TTC549 (cell line): Measurements from ENCODE around the gene MICB.

Experiments used
- FAIRE-seq: peaks from 2 replicates; lab custom pipeline; 2012; peaks lifted over from hg19 to GRCh38; lab: Jason Lieb, UNC

MICB gene

DNA sequence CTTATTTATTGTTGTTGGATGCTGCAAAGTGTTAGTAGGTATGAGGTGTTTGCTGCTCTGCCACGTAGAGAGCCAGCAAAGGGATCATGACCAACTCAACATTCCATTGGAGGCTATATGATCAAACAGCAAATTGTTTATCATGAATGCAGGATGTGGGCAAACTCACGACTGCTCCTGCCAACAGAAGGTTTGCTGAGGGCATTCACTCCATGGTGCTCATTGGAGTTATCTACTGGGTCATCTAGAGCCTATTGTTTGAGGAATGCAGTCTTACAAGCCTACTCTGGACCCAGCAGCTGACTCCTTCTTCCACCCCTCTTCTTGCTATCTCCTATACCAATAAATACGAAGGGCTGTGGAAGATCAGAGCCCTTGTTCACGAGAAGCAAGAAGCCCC is 12.1 kb downstream of the MICB start:
- no peak for FAIRE-seq

DNA sequence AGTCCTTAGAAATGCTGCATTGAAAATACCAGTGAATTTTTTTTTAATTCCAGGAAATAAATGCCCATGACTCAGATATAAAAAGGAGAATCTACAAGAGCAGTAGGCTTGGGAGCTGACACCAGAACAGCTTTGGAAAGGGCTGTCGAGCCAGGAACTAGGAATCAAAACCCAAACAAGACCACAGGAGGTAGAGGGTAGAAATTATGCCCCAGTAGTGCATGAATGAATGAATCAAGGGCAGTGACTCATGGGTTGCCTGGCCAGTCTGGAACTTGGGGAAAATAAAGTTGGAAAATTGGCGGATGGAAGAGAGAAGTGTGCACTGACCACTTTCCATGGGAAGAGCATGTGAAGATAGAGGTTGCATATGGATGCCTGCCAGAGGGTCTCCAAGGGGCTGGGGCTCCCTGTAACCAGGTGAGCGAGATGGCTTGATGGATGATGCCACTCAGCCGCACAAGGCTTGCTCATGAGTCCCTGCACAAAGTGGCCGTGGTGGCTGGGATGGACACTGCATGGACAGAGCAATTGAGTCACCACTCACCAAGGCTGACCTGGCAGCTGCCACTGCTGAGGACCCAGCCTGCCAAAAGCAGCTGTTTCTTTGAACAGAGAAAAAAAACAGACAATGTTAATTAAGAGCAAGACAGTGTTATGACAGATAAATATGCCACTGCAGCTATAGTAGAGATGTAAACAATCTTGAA is 15.7 kb downstream of the MICB start:
- FAIRE-seq, result no peak

DNA sequence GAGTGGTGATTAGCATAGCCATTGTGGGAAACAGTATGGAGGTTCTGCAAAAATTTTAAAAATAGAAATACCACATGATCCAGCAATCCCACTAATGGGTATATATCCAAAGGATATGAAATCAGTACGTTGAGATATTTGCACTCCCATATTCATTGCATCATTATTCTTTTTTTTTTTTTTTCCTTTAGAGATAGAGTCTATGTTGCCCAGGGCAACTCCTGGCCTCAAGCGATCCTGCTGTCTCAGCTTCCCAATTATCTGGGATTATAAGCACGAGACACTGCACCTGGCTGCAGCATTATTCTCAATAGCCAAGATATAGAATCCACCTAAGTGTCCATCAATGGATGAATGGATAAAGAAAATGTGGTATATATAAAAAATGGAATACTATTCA is 23.9 kb downstream of the MICB start:
- FAIRE-seq, result no peak

DNA sequence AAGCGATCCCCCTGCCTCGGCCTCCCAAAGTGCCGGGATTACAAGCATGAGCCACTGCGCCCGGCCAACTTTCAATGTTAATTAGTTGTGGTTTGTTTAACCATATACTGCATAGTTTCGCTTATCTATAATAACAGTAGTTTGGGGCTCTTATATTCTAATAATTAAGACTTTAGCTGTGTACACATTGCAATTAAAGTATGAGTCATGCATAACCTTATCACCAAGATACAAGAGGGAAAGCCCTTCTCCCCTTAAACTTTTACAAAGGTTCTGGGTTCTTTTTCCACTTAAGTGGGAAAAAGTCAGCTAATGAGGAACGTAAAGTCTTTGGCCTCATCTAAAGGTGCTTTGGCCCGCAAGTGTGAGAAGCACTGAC is 27.6 kb downstream of the MICB start:
- no peak for FAIRE-seq

DNA sequence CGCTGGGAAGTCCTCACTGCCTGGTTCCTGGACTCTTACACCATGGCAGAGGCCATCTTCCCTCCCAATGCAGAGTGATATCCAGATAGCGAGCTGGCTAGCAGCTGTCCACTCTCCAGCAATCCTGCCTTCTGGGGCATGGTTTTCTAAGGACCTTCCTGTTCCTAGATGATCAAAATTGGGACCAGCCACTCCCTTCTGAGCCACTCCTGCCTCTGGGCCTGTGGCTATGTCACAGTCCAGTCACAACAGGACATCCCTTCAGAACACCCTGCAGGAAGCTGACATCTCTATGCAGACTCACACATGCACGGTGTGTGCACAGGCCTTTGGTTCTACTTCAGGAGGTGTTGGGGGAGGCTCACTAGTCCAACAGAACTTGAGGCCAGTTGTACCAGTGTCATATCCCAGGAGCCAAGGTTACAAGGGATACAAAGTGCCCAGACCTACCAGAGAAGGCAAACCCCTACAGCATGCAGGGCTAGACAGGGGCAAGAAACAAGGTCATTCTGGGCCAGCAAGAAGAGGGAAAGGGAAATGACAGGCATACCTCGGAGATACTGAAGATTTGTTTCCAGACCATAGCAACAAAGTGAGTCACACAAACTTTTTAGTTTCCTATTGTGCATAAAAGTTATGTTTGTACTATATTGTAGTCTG is 28.1 kb downstream of the MICB start:
- no peak for FAIRE-seq

DNA sequence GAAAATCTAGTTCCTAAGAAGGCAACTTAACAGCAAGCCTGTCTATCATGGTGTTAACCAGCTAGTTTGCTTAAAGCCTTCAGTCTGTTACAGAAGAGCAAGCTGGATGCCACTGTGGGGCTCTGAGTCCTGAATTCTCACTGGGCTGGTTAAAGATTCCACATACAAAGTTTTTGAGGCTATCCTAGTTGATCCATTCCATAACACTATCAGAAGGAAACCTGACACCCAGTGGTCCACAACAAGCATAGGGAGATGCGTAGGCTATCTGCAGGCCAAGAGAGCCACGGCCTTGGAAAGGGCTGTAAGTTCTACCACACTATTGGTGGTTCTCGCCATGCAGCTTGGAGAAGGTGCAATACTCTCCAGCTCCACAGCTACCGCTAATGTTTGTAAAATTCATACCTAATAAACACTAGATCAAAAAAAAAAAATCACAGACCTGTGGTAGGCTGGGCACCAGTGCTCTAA is 30.4 kb downstream of the MICB start:
- FAIRE-seq, result no peak

DNA sequence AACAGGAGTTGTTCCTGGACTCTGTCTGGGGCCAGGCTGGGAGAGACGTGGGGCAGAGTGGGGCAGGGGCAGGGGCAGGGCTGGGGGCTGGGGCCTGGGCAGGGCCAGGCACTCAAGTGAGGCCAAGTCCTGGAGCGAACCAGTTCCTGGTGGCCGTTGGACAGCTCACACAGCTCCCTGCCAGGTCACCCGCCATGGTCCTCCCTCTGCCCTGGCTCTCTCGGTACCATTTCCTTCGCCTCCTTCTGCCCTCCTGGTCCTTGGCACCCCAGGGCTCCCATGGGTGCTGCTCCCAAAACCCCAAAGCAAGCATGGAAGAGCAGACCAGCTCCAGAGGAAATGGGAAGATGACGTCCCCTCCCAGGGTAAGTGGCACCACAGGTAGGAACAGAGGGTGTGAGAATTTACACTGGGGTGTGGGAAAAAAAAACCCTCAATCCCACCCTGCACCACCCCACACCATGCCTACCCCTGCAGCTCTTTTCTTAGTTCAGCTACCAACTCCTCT is 30.9 kb downstream of the MICB start, which contains the start of gene MCCD1:
Gene MCCD1 (plus strand): TSS at position 142 of the 508 bp plus-strand sequence. CDS start 53 bp downstream, at position 195.
- no peak for FAIRE-seq

DNA sequence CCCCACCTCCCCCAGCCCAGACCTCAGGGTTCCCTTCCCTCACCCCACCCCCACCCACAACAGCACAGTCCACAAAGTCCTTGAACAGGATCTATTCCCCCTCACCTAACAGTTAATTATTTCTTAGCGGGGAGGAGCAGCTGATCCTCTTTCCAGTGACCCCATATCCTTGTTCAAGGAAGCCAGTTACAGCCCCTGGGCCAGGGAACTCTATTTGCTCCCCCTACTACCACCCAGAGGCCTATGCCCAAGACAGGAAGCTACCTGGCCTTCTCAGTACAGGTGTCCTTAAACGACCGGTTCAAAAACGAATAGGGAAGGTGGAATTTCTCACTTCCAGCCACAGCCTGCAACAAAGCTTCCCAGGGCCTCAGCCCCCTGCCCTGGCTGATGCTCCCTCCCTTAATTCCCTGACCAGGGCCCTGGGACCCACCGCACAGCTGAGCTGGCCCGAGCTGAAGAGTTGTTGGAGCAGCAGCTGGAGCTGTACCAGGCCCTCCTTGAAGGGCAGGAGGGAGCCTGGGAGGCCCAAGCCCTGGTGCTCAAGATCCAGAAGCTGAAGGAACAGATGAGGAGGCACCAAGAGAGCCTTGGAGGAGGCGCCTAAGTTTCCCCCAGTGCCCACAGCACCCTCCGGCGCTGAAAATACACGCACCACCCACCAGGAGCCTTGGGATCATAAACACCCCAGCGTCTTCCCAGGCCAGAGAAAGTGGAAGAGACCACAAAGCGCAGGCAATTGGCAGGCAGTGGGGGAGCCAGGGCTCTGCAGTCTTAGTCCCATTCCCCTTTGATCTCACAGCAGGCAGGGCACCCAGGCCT is 31.6 kb downstream of the MICB start:
- no peak for FAIRE-seq

DNA sequence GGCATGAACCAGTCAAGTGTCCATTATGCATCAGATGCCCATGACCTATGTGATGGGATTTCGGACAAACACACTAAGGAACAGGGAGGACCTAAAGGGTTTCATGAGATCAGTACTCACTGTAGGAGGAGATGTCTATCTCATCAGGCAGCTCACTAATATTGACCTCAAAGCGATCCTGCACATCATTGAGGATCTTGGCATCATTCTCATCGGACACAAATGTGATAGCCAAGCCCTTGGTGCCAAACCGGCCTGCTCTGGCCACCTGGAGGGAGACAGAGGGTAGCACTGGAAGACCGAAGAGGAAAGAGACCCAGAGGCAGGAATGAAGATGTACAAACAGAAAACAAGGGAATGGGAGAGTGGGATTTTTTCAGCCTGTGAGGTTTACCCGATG is 32.7 kb downstream of the MICB start:
- no peak for FAIRE-seq

DNA sequence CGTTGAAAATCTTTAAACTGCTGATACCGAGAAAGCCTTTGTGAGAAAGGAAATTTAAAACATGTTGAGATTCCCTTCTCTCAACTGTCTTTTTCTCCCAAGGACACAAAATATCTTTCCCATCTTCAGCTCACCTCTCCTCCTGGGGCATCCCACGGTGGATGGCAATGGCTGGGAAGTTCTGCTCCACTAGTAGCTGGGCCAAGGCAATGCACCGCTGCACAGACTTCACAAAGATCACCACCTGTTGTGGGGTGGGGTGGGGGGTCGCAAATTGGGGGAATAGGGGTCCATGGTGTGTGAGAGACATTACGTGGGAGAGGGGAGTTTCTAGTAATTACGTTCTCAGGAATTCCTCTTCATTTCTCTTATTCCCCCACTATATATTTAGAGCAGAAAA is 33.2 kb downstream of the MICB start:
- FAIRE-seq, result no peak

DNA sequence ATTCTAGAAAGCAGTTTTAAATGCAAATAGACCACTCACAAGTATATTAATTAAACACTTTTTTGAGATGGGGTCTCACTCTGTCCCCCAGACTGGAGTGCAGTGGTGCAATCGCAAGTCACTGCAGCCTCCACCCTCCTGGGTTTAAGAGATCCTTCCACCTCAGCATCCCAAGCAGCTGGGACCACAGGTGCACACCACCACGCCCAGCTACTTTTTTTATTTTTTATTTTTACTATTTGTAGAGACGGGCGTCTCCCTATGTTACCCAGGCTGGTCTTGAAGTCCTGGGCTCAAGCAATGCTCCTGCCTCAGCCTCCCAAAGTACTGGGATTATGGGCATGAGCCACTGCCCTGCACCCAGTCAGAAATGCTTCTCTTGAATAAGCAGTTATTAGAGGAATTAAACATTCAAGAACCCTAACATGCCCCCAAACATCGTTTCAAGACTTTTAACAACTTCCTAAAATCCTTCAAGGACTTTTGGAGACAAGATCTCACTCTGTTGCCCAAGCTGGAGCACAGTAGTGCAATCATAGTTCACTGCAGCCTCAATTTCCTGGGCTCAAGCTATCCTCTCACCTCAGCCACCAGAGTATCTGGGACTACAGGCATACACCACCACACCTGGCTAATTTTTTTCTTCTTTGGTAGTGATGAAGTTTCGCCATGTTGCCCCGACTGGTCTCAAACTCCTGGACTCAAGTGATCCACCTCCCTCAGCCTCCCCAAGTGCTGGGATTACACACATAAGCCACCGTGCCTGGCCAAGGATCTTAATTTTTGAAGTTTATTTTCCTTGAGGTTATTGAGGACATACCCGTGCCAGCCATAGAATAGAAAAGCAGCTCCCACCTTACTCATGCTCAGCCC is 34.1 kb downstream of the MICB start:
- FAIRE-seq, result no peak

DNA sequence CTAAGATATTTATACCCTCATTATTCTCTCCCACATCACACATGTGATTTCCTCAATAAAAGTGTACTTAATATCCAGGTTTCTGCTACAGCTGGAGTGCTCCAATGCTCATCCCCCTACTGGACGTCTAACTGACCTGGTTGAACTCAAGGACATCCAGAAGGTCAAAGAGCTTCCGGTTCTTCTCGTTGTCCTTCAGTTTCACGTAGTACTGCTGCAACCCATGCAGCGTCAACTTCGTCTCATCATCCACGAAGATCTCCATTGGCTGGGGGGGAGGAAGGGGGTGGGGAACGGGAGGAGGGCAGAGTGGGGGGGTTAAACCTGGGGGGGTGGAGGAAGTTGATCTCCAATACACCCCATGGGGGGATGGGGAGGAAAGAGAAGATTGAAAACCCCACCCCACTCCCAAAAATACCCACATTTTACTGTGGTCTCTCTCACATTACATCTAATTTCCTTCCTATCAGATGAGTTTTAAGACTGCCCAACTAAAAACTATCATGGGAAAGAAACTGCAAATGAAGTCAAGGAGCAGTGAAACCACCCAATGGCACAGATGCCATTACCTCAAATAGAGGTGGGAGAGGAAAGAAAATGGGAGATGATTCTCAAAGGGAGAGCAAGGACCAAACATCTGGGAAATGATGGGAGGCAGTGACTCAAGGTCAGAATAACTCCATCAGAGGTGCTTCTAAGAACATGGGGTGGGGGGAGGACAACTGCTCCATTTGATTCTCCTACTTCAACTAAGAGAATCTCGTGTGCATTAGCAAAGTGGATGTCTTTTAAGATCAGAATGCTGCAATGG is 34.9 kb downstream of the MICB start:
- no peak for FAIRE-seq

DNA sequence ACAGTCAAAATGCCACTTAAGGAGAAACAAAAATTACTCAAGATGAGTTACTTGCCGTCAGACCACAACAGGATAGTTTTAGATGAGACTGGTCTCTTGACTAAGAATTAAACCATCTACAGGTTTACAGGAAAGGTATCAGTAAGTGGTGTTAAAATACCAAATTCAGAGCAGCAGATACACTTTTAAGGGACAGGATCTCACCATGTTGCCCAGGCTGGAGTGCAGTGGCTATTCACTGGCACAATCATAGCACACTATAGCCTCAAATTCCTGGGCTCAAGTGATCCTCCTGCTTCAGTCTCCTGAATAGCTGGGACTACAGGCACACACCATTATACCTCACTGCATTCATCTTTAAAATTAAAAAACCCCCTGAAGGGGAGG is 35.5 kb downstream of the MICB start:
- FAIRE-seq, result no peak

DNA sequence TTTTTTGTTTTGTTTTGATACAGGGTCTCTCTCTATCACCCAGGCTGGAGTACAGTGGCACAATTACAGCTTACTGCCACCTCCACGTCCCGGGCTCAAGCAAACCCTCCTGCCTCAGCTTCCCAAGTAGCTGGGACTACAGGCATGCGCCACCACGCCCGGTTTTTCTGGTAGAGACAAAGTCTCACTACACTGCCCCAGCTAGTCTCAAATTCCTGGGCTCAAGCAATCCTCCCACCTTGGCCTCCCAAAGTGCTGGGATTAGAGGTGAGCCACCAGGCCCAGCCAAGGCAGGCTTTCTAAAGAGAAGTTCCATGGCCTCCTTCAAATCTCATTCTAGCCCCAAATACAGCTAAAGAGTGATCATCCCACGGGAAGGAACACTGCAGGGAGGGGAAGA is 36.1 kb downstream of the MICB start:
- no peak for FAIRE-seq

DNA sequence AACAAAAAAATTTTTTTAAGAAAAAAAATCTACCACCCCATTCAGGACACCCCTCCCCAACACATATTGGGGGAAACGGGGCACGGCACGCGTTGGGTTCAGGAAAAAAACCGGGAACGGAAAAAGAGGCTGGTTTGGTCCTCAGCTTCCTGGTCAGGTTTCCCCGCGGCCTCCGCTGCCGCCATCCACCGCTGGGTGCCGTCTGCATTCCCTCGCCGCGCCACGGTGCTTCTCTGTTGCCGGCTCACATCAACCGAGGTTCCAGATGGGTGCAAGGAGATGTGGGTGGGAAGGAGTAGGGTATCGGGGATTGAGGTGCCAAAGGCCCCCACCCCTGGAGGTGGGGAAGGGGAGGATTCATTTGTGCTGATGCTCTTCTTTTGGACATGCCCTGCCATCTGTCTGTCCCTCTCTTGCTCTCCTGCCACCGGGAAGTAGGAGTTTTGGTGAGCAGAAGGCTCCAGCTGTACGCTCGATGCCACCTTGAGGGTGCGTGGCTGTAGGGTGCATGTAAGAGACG is 36.6 kb downstream of the MICB start:
- no peak for FAIRE-seq

DNA sequence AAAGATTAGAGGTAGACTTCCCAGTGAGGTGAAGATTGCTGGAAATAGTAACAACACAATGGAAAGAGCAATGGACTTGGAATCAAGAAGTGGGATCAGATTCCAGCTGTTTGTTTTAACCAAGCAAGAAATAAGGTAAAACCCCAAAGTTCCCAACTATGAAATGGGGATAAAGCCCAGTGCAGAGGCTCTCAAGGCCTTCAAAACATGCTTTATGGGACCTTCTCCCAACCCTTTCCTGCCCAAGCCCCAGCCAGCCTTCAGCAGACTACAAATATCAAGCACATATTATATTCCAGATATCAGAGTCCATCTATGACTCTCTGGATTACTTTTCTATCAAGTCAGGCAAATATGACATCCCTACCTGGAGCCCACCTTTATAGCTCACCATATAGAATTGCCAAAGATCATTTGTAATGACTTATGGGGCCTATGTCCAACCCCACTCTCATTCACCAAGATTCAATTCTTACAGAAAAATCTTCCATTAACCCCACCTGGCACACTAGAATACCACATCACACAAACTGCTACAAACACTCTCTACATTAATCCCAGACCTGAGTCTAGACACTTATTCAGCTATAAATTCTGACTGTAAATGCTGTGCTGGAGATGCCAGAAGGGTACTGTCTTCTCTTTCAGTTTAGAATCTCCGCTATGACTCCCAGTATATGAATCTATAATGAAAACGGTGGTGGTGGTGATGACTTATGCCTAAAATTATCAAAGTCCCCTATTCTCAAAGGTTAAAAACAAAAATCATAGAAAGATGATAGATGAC is 37.8 kb downstream of the MICB start:
- FAIRE-seq, result no peak

DNA sequence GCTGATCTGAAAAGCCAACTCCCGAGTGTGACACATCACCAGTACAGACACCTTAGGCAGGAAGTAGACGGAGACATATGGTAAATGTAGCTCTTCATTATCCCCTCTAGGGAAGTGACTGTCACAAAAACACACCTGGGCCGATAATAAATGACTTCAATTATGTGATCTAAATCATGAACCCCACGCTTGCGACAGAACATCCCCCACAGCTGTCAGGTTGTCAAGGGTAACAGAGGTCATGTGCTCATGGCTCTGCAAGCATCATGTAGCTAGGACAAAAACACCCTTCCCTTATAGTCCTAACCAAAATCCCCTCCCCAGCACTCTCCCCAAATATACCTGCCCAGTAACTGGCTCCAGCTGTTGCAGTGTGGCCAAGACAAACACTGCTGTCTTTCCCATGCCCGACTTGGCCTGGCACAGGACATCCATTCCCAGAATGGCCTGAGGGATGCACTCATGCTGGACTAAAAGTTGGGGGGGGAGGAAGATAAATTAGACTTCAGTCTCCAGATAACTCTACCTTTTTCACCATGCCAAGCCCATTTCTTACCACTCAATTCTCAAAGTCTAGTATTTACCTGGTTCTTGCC is 41.0 kb downstream of the MICB start:
- FAIRE-seq, result no peak

DNA sequence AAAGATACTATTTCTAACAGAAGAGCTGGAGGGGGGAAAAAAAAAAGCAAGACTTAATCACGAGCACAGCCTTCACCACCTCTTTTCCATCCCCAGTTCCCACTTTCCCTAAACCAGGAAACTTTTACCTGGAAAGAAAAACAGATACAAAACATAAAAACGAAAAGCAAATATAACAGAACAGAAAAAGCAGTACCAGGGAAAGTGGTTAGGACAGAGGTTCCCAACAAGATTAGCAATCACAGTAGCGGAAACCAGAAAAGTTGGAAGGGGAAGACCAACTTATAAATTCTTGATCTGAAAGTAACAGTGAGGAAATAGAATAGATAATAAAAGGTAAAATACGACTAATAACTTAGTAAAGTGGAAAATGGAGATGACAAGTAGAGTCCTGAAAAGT is 42.7 kb downstream of the MICB start:
- FAIRE-seq, result no peak

DNA sequence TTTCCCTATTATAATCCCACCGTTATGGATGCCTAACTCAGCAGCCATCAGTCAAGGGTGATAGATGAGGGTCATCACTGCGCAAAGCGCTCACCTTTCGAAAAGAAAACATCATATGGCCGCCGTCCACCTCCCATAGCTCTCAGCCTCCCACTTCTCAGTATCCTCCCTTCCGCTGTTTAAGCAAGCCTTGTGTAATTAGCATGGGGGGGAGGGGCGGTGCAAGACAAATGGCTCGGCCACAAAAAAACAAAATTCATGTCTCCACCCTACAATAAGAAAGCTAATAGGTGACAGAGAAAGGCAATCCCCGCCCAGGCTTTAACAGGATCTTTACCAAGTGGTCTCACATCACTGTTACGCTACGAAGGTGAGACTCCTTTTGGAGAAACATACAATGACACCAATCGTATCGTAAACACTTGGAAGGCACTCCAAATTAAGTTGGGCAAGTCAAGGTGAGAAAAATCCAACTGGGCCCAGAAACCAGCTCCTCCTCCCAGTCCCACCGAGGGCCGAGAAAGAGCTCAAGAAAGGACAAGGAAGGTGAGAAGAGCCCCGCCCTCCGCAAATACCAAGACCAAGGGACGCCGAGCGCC is 43.2 kb downstream of the MICB start:
- no peak for FAIRE-seq
